Muscle layer of duodenum (tissue), 2 donors: ENCODE results near the gene RNF145.
A peak's percentile ranks its signal among the peaks of the same experiment; 100 is the strongest.

Experiments used
- H3K27ac ChIP-seq: one replicate; pipeline ENCODE4 v1.7.0; 2013; ENCODE audit warnings: mild to moderate bottlenecking, low read length
- H3K27me3 ChIP-seq: one replicate; pipeline ENCODE4 v1.7.0; 2013; ENCODE audit warnings: low read depth, mild to moderate bottlenecking, control low read depth, low read length
- H3K36me3 ChIP-seq, 2 donors: one replicate each; pipeline ENCODE4 v1.7.0; 2013; ENCODE audit warnings: low read length in 2 of 2, control low read depth in 1 of 2, mild to moderate bottlenecking in 1 of 2; ENCODE audit not compliant: insufficient read depth in 2 of 2, control insufficient read depth in 1 of 2
- H3K4me1 ChIP-seq, 2 donors: one replicate each; pipeline ENCODE4 v1.7.0; 2013; ENCODE audit warnings: low read length in 2 of 2, mild to moderate bottlenecking in 2 of 2, control low read depth in 1 of 2, moderate library complexity in 1 of 2; ENCODE audit not compliant: insufficient read depth in 2 of 2, control insufficient read depth in 1 of 2
- H3K4me3 ChIP-seq, 2 donors: one replicate each; pipeline ENCODE4 v1.7.0; 2013; ENCODE audit warnings: low read length in 2 of 2, low read depth in 1 of 2, mild to moderate bottlenecking in 1 of 2
- H3K9me3 ChIP-seq, 2 donors: one replicate each; pipeline ENCODE4 v1.7.0; 2013; ENCODE audit warnings: low read length in 2 of 2, control low read depth in 1 of 2, mild to moderate bottlenecking in 1 of 2; ENCODE audit not compliant: control insufficient read depth in 1 of 2
- donor health status: healthy.

Gene RNF145

GRCh38 chr5:159209438-159210209 is at the start of gene RNF145:
Gene RNF145, minus strand, starts transcription at chr5:159209553. Its CDS starts 5,936 bp downstream, at chr5:159203617.
- no peaks in the 10 kb centered on the region for H3K27me3 ChIP-seq
- peaks cover 0 to 10% of the 10 kb centered on the region in 2 donors for H3K36me3 ChIP-seq
- H3K4me3 ChIP-seq = peak within 1 kb of the TSS; percentile 85 to 97
- H3K4me1 ChIP-seq = peaks cover 23 to 33% of the 10 kb centered on the region in 2 donors
- no peaks in the 10 kb centered on the region for H3K9me3 ChIP-seq
- H3K27ac ChIP-seq = peak within 1 kb of the TSS; percentile 90

- Histone ChIP-seq H3K9me3 (no peaks in the 10 kb centered on the region), H3K4me1 (no peaks in the 10 kb centered on the region), H3K27me3 (no peaks in the 10 kb centered on the region), H3K27ac (no peak overlapping the region), H3K36me3 (peaks cover 0 to 4% of the 10 kb centered on the region in 2 donors), H3K4me3 (no peak overlapping the region)
Observed at GRCh38 chr5:159258361-159258760, 49.0 kb upstream of the RNF145 start.

GRCh38 chr5:159257629-159258283 is 48.4 kb upstream of the RNF145 start:
- Histone ChIP-seq H3K4me3 (no peak overlapping the region), H3K27ac (no peak overlapping the region), H3K27me3 (no peaks in the 10 kb centered on the region), H3K9me3 (no peaks in the 10 kb centered on the region), H3K36me3 (peaks cover 0 to 2% of the 10 kb centered on the region in 2 donors), H3K4me1 (no peaks in the 10 kb centered on the region)

GRCh38 chr5:159257007-159257406 is 47.7 kb upstream of the RNF145 start:
- Histone ChIP-seq H3K27me3 (no peaks in the 10 kb centered on the region), H3K27ac (no peak overlapping the region), H3K36me3 (no peaks in the 10 kb centered on the region), H3K4me3 (no peak overlapping the region), H3K9me3 (no peaks in the 10 kb centered on the region), H3K4me1 (no peaks in the 10 kb centered on the region)

- H3K4me3 ChIP-seq = no peak overlapping the region
- no peaks in the 10 kb centered on the region for H3K4me1 ChIP-seq
- H3K9me3 ChIP-seq = no peaks in the 10 kb centered on the region
- no peak overlapping the region for H3K27ac ChIP-seq
- no peaks in the 10 kb centered on the region for H3K36me3 ChIP-seq
- H3K27me3 ChIP-seq = no peaks in the 10 kb centered on the region
Observed at GRCh38 chr5:159252195-159252594, 42.8 kb upstream of the RNF145 start.

- Histone ChIP-seq H3K27me3 (no peaks in the 10 kb centered on the region), H3K4me3 (no peak overlapping the region), H3K27ac (no peak overlapping the region), H3K36me3 (no peaks in the 10 kb centered on the region), H3K9me3 (no peaks in the 10 kb centered on the region), H3K4me1 (no peaks in the 10 kb centered on the region)
Observed at GRCh38 chr5:159249158-159249557, 39.8 kb upstream of the RNF145 start.

- no peaks in the 10 kb centered on the region for H3K36me3 ChIP-seq
- no peak overlapping the region for H3K27ac ChIP-seq
- H3K4me1 ChIP-seq = no peaks in the 10 kb centered on the region
- H3K27me3 ChIP-seq = no peaks in the 10 kb centered on the region
- H3K9me3 ChIP-seq = no peaks in the 10 kb centered on the region
- no peak overlapping the region for H3K4me3 ChIP-seq
Observed at GRCh38 chr5:159244890-159245289, 35.5 kb upstream of the RNF145 start.

- Histone ChIP-seq H3K27ac (no peak overlapping the region), H3K27me3 (no peaks in the 10 kb centered on the region), H3K9me3 (no peaks in the 10 kb centered on the region), H3K4me1 (no peaks in the 10 kb centered on the region), H3K36me3 (no peaks in the 10 kb centered on the region), H3K4me3 (no peak overlapping the region)
Observed at GRCh38 chr5:159244163-159244562, 34.8 kb upstream of the RNF145 start.

GRCh38 chr5:159243385-159243784 is 34.0 kb upstream of the RNF145 start:
- Histone ChIP-seq H3K27me3 (no peaks in the 10 kb centered on the region), H3K4me1 (no peaks in the 10 kb centered on the region), H3K27ac (no peak overlapping the region), H3K4me3 (no peak overlapping the region), H3K9me3 (no peaks in the 10 kb centered on the region), H3K36me3 (no peaks in the 10 kb centered on the region)

GRCh38 chr5:159242656-159243055 is 33.3 kb upstream of the RNF145 start:
- H3K9me3 ChIP-seq = no peaks in the 10 kb centered on the region
- H3K4me3 ChIP-seq = no peak overlapping the region
- no peaks in the 10 kb centered on the region for H3K27me3 ChIP-seq
- H3K27ac ChIP-seq = no peak overlapping the region
- H3K4me1 ChIP-seq = no peaks in the 10 kb centered on the region
- H3K36me3 ChIP-seq = no peaks in the 10 kb centered on the region

GRCh38 chr5:159241946-159242552 is 32.7 kb upstream of the RNF145 start:
- Histone ChIP-seq H3K4me3 (no peak overlapping the region), H3K27me3 (no peaks in the 10 kb centered on the region), H3K9me3 (no peaks in the 10 kb centered on the region), H3K36me3 (no peaks in the 10 kb centered on the region), H3K27ac (no peak overlapping the region), H3K4me1 (no peaks in the 10 kb centered on the region)
